ENCODE results near the gene MCFD2.

MCFD2 gene

GRCh38 chr2:46855805-46856204 is 59.8 kb downstream of the MCFD2 start:
- Histone ChIP-seq H3K9me3 (ENCODE audit: severe bottlenecking) (no peaks in the 10 kb centered on the region), H3K4me3 (ENCODE audit: low read depth, low read length) (no peak overlapping the region), H3K36me3 (no peaks in the 10 kb centered on the region), H3K27me3 (ENCODE audit: insufficient read depth, low read depth, severe bottlenecking) (no peaks in the 10 kb centered on the region), H3K27ac (no peak overlapping the region)
- DNase-seq = no peak
- no peak for TF ChIP-seq CTCF (IDR thresholded peaks at IDR 0.05; ENCODE audit: low read depth, low read length)

- no peak overlapping the region for H3K4me3 ChIP-seq (ENCODE audit: low read depth, low read length)
- H3K27ac ChIP-seq = no peak overlapping the region
Observed at GRCh38 chr2:46854260-46854659, 61.3 kb downstream of the MCFD2 start.

GRCh38 chr2:46852598-46852997 is 63.0 kb downstream of the MCFD2 start:
- Histone ChIP-seq H3K9me3 (ENCODE audit: severe bottlenecking) (no peaks in the 10 kb centered on the region), H3K36me3 (no peaks in the 10 kb centered on the region), H3K4me3 (ENCODE audit: low read depth, low read length) (no peak overlapping the region), H3K27me3 (ENCODE audit: insufficient read depth, low read depth, severe bottlenecking) (no peaks in the 10 kb centered on the region), H3K27ac (no peak overlapping the region)
- no peak for TF ChIP-seq CTCF (IDR thresholded peaks at IDR 0.05; ENCODE audit: low read depth, low read length)
- DNase-seq = no peak

More at GRCh38 chr2:46854260-46854659, 61.3 kb downstream of the MCFD2 start:
- no peak for DNase-seq
- H3K27me3 ChIP-seq (ENCODE audit: insufficient read depth, low read depth, severe bottlenecking) = no peaks in the 10 kb centered on the region
- H3K36me3 ChIP-seq = no peaks in the 10 kb centered on the region
- H3K9me3 ChIP-seq (ENCODE audit: severe bottlenecking) = no peaks in the 10 kb centered on the region
- TF ChIP-seq CTCF (IDR thresholded peaks at IDR 0.05; ENCODE audit: low read depth, low read length) = no peak

GRCh38 chr2:46852124-46852523 is 63.5 kb downstream of the MCFD2 start:
- Histone ChIP-seq H3K9me3 (ENCODE audit: severe bottlenecking) (no peaks in the 10 kb centered on the region), H3K36me3 (no peaks in the 10 kb centered on the region), H3K27me3 (ENCODE audit: insufficient read depth, low read depth, severe bottlenecking) (no peaks in the 10 kb centered on the region), H3K27ac (no peak overlapping the region), H3K4me3 (ENCODE audit: low read depth, low read length) (no peak overlapping the region)
- TF ChIP-seq CTCF (IDR thresholded peaks at IDR 0.05; ENCODE audit: low read depth, low read length) = no peak
- no peak for DNase-seq

Data from WERI-Rb-1 (cell line).